ENCODE measurements around the gene FBXO44. TPM values are rescaled to one million over a fixed set of nuclear protein-coding genes. Genes with fewer than 3 reads are reported as not detected.
"Not testable (repeated sequence)": the region's sequence is repeated elsewhere in the genome, so short reads cannot be mapped to it uniquely, and the experiment has no call there.

Gene FBXO44, protein sequence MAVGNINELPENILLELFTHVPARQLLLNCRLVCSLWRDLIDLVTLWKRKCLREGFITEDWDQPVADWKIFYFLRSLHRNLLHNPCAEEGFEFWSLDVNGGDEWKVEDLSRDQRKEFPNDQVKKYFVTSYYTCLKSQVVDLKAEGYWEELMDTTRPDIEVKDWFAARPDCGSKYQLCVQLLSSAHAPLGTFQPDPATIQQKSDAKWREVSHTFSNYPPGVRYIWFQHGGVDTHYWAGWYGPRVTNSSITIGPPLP
- total RNA-seq, result 10 to 100 TPM; 18.1 to 20.4 TPM

DNA sequence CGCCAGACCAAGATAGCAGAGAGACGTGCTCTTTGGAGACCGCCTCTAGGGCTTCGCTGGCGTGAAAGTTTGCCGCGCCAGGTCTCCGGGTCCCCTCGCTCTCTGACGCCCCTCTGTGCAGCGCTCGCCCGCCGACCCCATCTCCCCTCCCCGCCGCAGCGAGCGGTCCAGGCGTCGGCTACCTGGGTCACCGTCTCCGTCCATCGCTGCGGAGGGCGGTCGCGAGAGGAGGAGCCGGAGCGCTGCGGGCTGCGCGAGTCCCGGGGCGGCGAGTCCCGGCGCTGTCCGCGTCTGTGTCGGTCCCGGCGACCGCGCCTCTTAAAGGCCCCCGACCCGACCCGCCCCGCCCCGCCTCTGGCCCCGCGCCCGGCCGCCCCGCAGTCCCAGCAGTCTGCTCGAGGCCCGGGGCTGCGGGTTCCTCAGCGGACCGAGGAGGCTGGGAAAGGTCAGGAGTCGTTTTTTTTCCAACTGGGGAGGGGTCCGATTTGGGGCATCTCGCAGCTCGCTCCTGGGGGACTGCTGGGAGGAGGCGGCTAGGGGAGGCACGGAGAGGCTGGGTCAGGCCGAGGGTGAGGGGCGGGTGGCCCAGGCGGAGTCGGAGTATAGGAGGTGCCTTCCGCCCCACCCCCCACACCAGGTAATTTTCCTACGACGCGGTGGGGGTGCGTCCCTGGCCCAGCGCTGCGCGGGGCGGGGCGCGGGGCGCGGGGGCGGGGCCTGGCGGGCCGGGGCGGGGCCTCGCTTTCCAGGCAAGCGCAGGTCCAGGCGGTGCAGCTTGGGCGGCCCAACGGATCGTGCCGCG lies at the start of gene FBXO44, which contains the start of gene FBXO2:
Gene FBXO44, plus strand, starts transcription at position 741 of the 802 bp plus-strand sequence. CDS start 959 bp downstream, outside the sequence.
Gene FBXO2, minus strand, starts transcription at position 293 of the 802 bp plus-strand sequence. Its CDS starts 89 bp downstream, at position 204.
- CTCF ChIA-PET, result interaction anchor here (2.1 to 12.3 kb wide), 5 partner anchors 9 to 69 kb away, joined by 6 to 136 read pairs (median 16); partner anchors contain the start of gene FBXO6
- POLR2A ChIA-PET, result interaction anchor here (0.9 to 7.1 kb wide), 5 partner anchors 8 to 256 kb away, joined by 3 to 42 read pairs (median 3); partner anchors contain the start of genes FBXO6 and MAD2L2
- peaks cover 8% of the 10 kb centered on the region for H3K36me3 Mint-ChIP-seq (ENCODE audit: low read depth)
- H3K9me3 Mint-ChIP-seq, result no peaks in the 10 kb centered on the region
- peaks cover 25% of the 10 kb centered on the region for H3K4me1 Mint-ChIP-seq (ENCODE audit: low read depth)
- no peaks in the 10 kb centered on the region for H3K27me3 Mint-ChIP-seq
- H3K4me3 Mint-ChIP-seq, result peak within 1 kb of the TSS; percentile 72
- DNase-seq, result peak; percentile 76
- TF ChIP-seq CTCF (IDR thresholded peaks at IDR 0.05), result no peak
- intact Hi-C loops (cut with micrococcal nuclease), result loop anchor here (5.0 kb wide), 1 partner anchor 78 kb away; no protein-coding TSS in a partner anchor
- H3K27ac Mint-ChIP-seq, result peak within 1 kb of the TSS; percentile 42
- ATAC-seq, result peak; percentile 74

- ATAC-seq, result no peak
- TF ChIP-seq CTCF (IDR thresholded peaks at IDR 0.05), result no peak
Observed at GRCh38 chr1:11606775-11607174, 47.9 kb upstream of the FBXO44 start.

DNA sequence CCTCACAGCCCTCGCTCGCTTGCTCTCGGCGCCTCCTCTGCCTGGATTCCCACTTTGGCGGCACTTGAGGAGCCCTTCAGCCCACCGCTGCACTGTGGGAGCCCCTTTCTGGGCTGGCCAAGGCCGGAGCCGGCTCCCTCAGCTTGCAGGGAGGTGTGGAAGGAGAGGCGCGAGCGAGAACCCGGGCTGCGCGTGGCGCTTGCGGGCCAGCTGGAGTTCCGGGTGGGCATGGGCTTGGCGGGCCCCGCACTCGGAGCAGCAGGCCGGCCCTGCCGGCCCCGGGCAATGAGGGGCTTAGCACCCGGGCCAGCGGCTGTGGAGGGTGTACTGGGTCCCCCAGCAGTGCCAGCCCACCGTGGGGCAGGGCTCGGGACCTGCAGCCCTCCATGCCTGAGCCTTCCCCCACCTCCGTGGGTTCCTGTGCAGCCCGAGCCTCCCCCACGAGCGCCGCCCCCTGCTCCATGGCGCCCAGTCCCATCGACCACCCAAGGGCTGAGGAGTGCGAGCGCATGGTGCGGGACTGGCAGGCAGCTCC lies 46.0 kb upstream of the FBXO44 start:
- H3K27me3 Mint-ChIP-seq, result not testable (repeated sequence)

More at GRCh38 chr1:11606775-11607174, 47.9 kb upstream of the FBXO44 start:
- Mint-ChIP-seq H3K9me3 (no peaks in the 10 kb centered on the region), H3K4me1 (ENCODE audit: low read depth) (no peaks in the 10 kb centered on the region), H3K27me3 (peaks cover 2% of the 10 kb centered on the region), H3K36me3 (ENCODE audit: low read depth) (no peaks in the 10 kb centered on the region), H3K27ac (no peak overlapping the region), H3K4me3 (no peak overlapping the region)
- ChIA-PET CTCF (interaction anchor here (1.2 kb wide), 1 partner anchor 569 kb away, joined by 4 read pairs; no protein-coding TSS in a partner anchor), POLR2A (no interaction called here)
- DNase-seq, result no peak
- intact Hi-C loops (cut with micrococcal nuclease), result no loop called here

DNA sequence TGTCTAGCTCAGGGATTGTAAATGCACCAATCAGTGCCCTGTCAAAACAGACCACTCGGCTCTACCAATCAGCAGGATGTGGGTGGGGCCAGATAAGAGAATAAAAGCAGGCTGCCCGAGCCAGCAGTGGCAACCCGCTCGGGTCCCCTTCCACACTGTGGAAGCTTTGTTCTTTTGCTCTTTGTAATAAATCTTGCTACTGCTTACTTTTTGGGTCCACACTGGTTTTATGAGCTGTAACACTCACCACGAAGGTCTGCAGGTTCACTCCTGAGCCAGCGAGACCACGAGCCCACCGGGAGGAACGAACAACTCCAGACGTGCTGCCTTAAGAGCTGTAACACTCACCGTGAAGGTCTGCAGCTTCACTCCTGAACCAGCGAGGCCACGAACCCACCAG lies 45.3 kb upstream of the FBXO44 start:
- H3K27ac Mint-ChIP-seq; POLR2A ChIA-PET; H3K27me3 Mint-ChIP-seq; CTCF ChIA-PET; H3K36me3 Mint-ChIP-seq (ENCODE audit: low read depth); intact Hi-C loops (cut with micrococcal nuclease); DNase-seq; H3K9me3 Mint-ChIP-seq; H3K4me3 Mint-ChIP-seq; H3K4me1 Mint-ChIP-seq (ENCODE audit: low read depth); ATAC-seq: not testable (repeated sequence)

More for the DNA sequence above, 46.0 kb upstream of the FBXO44 start:
- intact Hi-C loops (cut with micrococcal nuclease); H3K36me3 Mint-ChIP-seq (ENCODE audit: low read depth); POLR2A ChIA-PET; DNase-seq; H3K27ac Mint-ChIP-seq; H3K4me1 Mint-ChIP-seq (ENCODE audit: low read depth); ATAC-seq; H3K9me3 Mint-ChIP-seq; CTCF ChIA-PET; H3K4me3 Mint-ChIP-seq: not testable (repeated sequence)

DNA sequence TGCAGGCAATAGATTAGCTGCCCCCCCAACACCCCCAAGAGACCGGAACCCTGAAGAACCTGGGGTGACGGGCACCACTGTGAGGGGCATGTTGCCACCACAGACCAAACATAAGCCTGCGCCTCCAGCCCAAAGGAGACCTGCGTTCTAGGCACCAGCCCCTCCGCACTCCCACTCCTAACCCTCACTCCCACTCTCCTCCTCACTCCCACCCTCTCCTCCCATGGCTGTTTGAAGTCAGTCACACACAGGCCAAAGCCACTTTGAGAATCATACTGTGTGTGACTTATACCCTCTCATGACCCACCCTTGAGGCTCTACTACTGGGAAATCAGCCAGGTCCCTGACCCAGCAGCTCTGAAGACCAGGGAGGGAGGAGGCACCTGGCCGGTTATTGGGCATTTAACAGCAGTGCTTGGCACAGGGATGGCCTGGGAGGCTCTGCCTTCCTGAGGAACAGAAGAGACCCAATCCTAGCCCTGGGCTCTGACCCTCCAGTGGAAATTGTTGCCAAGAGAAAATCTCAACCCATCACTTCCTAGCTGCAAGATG lies 44.0 kb upstream of the FBXO44 start:
- no peak for DNase-seq
- no peaks in the 10 kb centered on the region for H3K9me3 Mint-ChIP-seq
- H3K4me3 Mint-ChIP-seq, result no peak overlapping the region
- H3K36me3 Mint-ChIP-seq (ENCODE audit: low read depth), result no peaks in the 10 kb centered on the region
- ATAC-seq, result no peak
- TF ChIP-seq CTCF (IDR thresholded peaks at IDR 0.05), result no peak
- ChIA-PET POLR2A (no interaction called here), CTCF (interaction anchor here (1.1 kb wide), 1 partner anchor 35 kb away, joined by 3 read pairs; no protein-coding TSS in a partner anchor)
- intact Hi-C loops (cut with micrococcal nuclease), result no loop called here
- no peak overlapping the region for H3K27ac Mint-ChIP-seq
- H3K27me3 Mint-ChIP-seq, result no peaks in the 10 kb centered on the region
- no peaks in the 10 kb centered on the region for H3K4me1 Mint-ChIP-seq (ENCODE audit: low read depth)
